Heart right ventricle (tissue), 16 donors: ENCODE results near the gene RALGAPA2. TPM values are rescaled to one million over a fixed set of nuclear protein-coding genes. Genes with fewer than 3 reads are reported as not detected.

Experiments
- ATAC-seq, 8 donors: fragments of 200-7000 bp; cut with Tn5 transposase; one replicate each; pipeline ENCODE4 v1.9.1; 2020; ENCODE audit warnings: mild to moderate bottlenecking in 8 of 8, moderate library complexity in 8 of 8, moderate number of reproducible peaks in 1 of 8
- DNase-seq, 2 donors: peaks; one replicate each; pipeline ENCODE4 v3.0.0-alpha.2; 2020
- H3K27ac ChIP-seq, 10 donors: fragments of 200-600 bp; sonication (generic) in 2 of 10; one replicate each; pipeline versions ENCODE4 v1.5.0 to v1.8.0; 2020 to 2022; ENCODE audit warnings: mild to moderate bottlenecking in 3 of 10
- H3K27me3 ChIP-seq, 7 donors: fragments of 200-600 bp; one replicate each; pipeline ENCODE4 v1.8.0; 2021 to 2022; ENCODE audit warnings: mild to moderate bottlenecking in 2 of 7
- H3K36me3 ChIP-seq, 9 donors: fragments of 200-600 bp; sonication (generic) in 1 of 9; one replicate each; pipeline versions ENCODE4 v1.5.0 to v1.8.0; 2020 to 2022; ENCODE audit warnings: mild to moderate bottlenecking in 2 of 9
- H3K4me1 ChIP-seq, 9 donors: fragments of 200-600 bp; sonication (generic) in 1 of 9; one replicate each; pipeline versions ENCODE4 v1.5.0 to v1.8.0; 2020 to 2022; ENCODE audit warnings: mild to moderate bottlenecking in 4 of 9
- H3K4me3 ChIP-seq, 10 donors: fragments of 200-600 bp; sonication (generic) in 2 of 10; one replicate each; pipeline versions ENCODE4 v1.5.0 to v1.8.0; 2020 to 2022; ENCODE audit warnings: mild to moderate bottlenecking in 7 of 10, moderate library complexity in 2 of 10
- H3K9me3 ChIP-seq, 11 donors: fragments of 200-600 bp in 10 of 11; sonication (generic) in 2 of 11; one replicate each; pipeline versions ENCODE4 v1.5.0 to v1.8.0; 2013 to 2022; ENCODE audit warnings: mild to moderate bottlenecking in 2 of 11, control low read depth in 1 of 11, moderate library complexity in 1 of 11
- CTCF ChIP-seq, 9 donors: fragments of 200-600 bp; sonication (generic) in 2 of 9; IDR thresholded peaks; one replicate each; pipeline versions ENCODE4 v1.5.0 to v1.8.0; 2021 to 2022; ENCODE audit warnings: antibody characterized with exemption in 9 of 9, mild to moderate bottlenecking in 5 of 9, moderate library complexity in 1 of 9
- WGBS, 2 donors: extraction: QIAGEN DNeasy Blood & Tissue Kit; methylation state at CpG; one replicate each; pipeline ENCODE4 v1.1.7; 2013; ENCODE audit warnings: inconsistent platforms in 1 of 2; 5-methylcytosine and 5-hydroxymethylcytosine counted together
- intact Hi-C, 10 donors: fragments of 100-400 bp; cut with DNase I; formaldehyde crosslinking; loops; one replicate each; pipeline versions ENCODE4 v1.11.1 to v1.14.2; 2022
- polyA plus RNA-seq, 2 donors: library from polyadenylated mRNA; stranded (reverse); fragments of 200-250 nt; gene quantifications; one replicate each; pipeline ENCODE4 v1.2.3, GENCODE V29; 2013
- total RNA-seq, 10 donors: library from RNA; stranded (reverse); fragmentation: NEBNext Ultra II Directional in 3 of 10; extraction: Animal tissue kit (Norgen Biotek cat#: 25700) in 3 of 10; gene quantifications; one replicate each; pipeline versions ENCODE4 v1.2.1 to v1.2.4, GENCODE V29; 2021 to 2023
- donor health status: Arrhythmogenic right ventricular cardiomyopathy.
- donor health status: ischemic (EF 13 %, LVEDD 7.1; RV severe dilation, severe dysfunction).
- donor health status: healthy with polysubstance abuse.
- donor health status: DM: no; HTN: yes; CAD: no.
- donor health status: DM: no; HTN: no; CAD: no.
- donor health status: ischemic (EF 25% LVEDD 6.9; RV normal size, moderate dysfunction).
- donor health status: ischemic (EF 25% LVEDD 5.7; RV mildly dilated, moderate dysfunction).
- donor health status: healthy.
- donor health status: DM: yes; HTN: yes; CAD: no.
- donor health status: Ischemic cardiomyopathy.
- donor health status: ischemic (EF 35%, LVEDD 5.7; RV mildly dilated, moderate dysfunction).
- donor health status: nonischemic (EF 11% LVEDD 7.7; RV severe dilation, severe dysfunction).
- donor health status: DM: yes; HTN: yes; CAD: no.
- donor health status: PGD.
- donor health status: ischemic (EF 29% LVEDD 5.4; RV normal size, mild dysfunction).
- donor health status: nonischemic (EF 23%, LVEDD 6.1; RV moderate dilation, normal function).

The RALGAPA2 gene
- total and polyA plus RNA-seq, 12 donors, result 4.1 to 26.8 (median 18.2) TPM

DNA sequence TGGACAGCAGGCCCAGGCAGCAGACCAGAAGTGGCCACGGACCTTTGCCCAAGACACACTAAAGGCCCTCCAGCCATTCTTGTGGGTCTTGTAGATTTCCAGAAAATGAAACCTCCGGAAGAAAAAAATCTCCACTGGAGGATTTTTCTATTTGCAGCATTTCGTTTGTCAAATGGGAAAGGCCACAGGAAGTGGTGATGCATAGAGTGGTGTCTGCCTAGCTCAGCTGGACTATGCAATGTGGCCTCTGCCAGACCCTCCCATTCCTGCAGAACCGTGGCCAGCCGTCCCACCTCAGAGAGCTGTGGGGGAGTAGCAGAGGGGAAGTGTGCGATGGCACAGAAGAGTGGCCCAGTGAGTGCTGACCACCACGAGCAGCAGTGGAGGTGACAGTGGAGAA is 368.5 kb downstream of the RALGAPA2 start:
- no peak overlapping the region for H3K4me3 ChIP-seq
- H3K36me3 ChIP-seq, result no peaks in the 10 kb centered on the region
- intact Hi-C loops, result no loop called here
- 54 to 59% methylated on average over 7 of the region's 7 CpGs for WGBS, 2 donors
- peaks cover 0 to 5% (median 0%) of the 10 kb centered on the region in 7 donors for H3K27me3 ChIP-seq
- H3K27ac ChIP-seq, result no peak overlapping the region
- no peak for DNase-seq
- no peak for ATAC-seq
- H3K9me3 ChIP-seq, result peaks cover 0 to 23% (median 9%) of the 10 kb centered on the region in 11 donors
- TF ChIP-seq CTCF (IDR thresholded peaks at IDR 0.05), result no peak
- H3K4me1 ChIP-seq, result no peaks in the 10 kb centered on the region
